SW480 (cell line): Measurements from ENCODE around the gene KMT5C.

ENCODE experiments used
- DNase-seq: peaks from one replicate; pipeline ENCODE4 v3.0.0-alpha.2; 2016; ENCODE audit warnings: low spot score

The KMT5C gene

DNA sequence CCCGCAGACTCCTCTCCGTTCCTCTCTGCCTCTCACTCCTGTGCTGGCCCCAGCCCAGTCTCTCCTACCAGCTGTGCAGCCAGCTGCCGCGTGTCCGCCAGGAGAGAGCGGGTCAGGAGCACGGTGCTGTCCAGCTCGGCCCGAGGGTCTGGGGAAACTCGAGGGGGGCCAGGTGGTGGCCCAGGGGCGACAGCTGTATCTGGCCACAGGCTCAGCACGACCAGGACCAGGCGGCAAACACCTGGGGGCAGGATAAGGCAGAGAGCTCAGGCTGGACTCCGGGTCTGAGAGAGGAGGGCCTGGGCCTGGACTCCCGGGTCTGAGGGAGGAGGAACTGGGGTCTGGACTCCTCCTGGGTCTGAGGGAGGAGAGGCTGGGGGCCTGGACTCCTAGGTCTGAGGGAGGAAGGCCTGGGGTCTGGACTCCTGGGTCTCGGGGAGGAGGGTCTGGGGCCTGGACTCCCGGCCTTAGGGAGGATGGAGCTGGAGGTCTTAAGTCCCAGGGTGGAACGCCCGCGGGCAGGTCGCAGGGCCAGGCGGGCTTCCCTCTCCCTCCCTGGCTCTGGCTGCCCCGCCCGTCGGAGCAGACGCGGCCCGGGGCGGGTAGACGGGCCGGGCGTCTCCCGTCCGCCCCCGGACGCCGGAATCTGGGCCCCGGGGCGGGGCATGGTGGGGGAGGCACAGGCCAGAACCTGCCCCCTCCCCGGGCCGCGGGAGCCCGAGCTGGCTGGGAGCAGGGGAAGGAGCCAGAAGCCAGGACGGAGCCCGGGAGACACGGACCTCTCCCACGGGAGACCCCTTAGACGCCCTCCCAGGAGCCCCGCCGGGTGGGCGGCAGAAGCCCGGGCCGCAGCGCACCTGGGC is 29.3 kb downstream of the KMT5C start:
- DNase-seq, result peak; percentile 75

DNA sequence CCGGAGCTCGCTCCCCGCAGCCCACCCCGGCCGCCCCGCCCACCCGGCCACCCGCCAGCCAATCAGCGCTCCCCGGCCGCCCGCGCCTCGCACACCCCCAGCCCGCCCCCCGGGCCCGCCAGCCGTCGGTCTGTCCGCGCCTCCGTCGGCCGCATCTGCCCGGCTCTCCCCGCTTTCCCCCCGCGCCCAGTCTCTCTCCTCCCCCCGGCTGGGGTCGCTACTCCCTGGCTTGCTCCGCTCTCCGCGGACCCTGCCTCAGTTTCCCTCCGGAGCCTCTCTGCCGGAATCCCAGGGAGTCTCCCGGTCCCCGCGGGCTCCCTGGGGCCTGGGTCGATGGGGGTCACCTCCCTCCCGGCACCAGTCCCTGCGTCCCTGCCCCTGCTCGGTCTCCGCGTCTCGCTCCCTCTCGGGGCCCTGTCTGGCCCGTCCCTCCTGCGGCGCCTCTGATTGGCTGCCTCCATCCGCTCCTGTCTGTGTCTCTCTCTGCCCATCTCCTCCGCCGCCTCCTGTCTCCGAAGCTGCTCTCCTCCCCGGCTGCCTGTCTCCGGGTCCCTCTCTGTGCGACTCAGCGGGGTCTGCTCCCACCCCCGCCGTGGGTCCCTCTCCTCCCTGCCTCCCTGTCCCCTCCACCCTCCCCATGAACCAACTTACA is 30.1 kb downstream of the KMT5C start:
- DNase-seq, result peak; percentile 87

DNA sequence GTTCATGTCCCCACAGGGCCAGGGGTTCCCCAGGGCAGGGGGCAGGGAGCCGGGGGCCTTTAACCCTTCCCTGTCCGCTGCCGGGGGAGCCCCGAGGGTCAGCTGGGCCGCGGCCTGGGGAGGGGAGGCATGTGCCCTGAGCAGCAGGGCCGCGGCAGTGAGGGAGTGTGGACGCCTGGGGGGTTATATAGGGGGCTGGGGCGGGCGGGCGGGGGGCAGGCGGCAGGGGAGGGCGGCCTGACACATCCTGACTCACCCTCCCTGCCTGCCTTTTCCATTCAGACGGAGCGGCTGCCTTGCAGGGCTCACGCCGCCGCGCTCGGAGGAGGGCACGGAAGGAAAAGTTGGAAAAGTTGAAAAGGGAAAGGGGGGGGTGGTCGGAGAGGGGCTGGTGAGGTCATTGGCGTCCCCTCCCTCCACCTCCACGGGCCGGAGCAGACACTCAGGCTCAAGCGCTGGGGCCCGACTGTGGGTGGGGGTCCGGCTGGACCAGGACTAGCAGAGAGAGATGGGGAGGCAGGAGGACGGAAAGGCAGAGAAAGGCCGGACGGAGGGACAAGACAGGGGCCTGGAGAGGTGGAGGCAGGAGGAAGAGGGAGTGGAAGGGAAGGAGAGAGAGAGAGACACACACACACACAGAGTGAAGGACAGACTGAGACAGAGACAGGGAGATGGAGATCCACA is 30.8 kb downstream of the KMT5C start, which contains the start of gene IL11:
Gene IL11, minus strand, starts transcription at position 159 of the 684 bp plus-strand sequence. Its CDS starts 153 bp downstream, at position 6.
- DNase-seq, result no peak

DNA sequence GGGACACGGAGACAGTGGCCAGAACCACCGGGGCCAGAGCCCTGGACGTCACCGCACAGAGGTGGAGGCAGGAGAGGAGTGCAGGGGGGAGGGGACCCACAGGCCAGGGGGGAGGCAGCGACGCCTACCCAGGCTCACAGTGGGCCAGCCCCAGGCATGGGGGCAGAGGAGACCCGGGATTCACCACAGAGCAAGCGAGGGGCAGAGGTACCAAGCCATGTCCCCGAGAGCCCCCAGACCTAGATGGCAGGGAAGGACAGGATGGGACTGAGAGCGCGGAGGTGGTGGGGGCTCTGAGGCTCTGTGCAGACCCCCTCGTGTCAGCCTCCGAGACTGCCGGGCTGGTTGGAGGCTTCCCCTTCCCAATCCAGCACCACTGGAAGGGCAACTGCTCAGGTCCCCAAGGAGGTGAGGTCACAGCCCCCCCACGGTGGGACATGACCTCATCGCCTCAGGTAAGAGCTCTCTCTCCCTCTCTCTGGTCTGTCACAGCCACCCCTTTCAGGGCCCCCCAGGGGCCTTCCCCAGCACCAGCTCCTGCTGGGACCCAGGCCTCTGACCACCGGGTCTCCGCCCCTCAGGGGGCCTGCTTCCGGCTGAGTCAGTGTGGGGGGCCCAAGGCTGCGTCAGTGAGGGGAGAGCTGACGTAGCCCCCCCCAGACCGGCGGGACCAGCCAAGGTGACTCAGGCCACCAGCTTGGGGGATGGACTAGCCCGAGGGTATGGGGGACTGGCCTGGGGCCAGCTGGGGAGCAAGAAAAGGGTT is 32.8 kb downstream of the KMT5C start:
- DNase-seq, result peak; percentile 54

DNA sequence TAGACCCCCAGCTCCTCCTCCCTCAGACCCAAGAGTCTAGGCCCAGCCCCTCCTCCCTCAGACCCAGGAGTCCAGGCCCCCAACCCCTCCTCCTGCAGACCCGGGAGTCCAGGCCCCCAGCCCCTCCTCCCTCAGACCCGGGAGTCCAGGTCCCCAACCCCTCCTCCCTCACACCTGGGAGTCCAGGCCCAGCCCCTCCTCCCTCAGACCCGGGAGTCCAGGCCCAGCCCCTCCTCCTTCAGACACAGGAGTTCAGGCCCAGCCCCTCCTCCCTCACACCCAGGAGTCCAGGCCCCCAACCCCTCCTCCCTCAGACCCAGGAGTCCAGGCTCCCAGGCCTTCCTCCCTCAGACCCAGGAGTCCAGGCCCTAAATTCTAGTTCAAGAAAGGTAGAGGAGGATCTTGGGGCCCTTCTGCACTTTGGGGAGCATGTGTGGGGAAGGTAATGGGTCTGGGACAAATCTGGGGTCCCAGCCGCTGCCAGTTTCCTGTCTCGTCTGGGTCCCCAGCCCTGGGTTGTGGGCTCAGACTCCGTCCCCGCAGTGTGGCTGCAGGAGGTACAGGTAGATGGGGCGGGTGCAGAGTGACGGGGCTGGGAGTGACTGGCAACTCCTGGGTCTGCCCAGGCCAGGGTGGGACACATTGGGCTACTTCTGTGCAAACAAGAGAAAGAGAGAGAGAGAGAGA is 33.8 kb downstream of the KMT5C start:
- no peak for DNase-seq

DNA sequence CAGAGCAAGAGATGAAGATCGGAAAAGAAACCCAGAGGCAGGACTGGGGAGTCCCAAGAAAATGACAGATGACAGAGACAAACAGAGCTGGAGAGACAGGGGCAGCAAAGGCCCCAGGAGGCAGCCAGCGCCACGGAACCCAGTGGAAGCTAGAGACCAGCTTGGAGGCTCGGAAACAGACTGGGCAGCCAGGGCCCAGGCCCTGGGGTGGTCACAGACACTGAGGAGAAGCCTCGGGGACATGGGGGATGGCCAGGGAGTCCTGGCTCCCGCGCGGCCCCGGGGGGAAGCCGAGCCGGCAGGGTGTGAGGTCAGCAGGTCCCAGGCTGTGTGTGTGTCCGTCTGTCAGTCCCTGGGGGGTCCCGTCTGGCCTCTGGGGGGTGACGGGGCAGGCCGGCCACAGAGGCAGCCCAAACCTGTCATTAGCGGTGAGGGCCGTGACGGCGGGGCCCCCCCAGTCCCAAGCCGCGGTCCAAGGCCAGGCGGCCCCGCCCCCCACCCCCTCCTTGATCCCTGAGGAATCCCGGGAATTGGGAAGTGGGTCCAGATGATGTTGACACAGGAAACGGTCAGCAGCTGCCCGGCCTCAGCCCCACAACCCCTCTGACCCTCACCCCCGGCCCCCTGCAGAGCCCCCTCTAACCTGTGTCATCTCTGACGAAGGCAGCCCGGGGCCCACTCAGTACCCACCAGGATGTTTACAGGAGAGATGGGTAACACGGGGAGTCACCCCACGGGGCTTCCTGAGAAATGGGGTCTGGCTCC is 34.5 kb downstream of the KMT5C start:
- peak; percentile 57 for DNase-seq

DNA sequence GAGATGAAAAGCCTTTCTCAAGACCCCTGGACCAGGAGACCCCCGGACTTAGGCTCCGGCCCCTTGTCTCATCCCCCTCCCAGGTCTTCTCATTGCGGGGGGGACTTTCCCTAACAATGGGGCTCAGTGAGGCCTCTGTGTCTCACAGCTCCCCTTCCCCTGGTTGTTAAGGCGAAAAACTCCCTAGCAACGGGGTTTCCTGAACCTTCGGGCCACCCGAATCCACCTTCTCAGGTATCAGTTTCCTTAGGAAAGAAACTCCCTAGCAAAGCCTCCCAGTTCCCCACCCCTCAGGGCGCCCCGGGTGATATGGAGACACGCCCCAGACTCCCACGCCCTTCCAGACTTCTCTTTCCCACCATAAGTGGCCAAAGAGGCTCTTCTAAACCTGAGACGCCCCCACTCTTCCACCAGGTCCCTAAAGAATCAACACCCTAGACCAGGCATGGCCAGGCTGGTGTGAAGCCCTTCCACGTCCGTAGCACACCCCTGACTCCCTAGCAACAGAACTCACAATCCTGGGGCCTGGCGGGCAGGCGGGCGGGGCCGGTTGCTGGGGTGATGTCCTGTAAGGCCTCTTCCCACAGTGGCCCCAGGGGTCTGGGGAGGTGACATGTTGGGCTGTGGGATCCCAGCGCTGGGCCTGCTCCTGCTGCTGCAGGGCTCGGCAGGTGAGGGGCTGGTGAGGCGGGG is 36.7 kb downstream of the KMT5C start, which contains the start of gene TMEM190:
Gene TMEM190, plus strand, starts transcription at position 586 of the 693 bp plus-strand sequence. Its CDS starts 28 bp downstream, at position 614.
- peak; percentile 69 for DNase-seq

DNA sequence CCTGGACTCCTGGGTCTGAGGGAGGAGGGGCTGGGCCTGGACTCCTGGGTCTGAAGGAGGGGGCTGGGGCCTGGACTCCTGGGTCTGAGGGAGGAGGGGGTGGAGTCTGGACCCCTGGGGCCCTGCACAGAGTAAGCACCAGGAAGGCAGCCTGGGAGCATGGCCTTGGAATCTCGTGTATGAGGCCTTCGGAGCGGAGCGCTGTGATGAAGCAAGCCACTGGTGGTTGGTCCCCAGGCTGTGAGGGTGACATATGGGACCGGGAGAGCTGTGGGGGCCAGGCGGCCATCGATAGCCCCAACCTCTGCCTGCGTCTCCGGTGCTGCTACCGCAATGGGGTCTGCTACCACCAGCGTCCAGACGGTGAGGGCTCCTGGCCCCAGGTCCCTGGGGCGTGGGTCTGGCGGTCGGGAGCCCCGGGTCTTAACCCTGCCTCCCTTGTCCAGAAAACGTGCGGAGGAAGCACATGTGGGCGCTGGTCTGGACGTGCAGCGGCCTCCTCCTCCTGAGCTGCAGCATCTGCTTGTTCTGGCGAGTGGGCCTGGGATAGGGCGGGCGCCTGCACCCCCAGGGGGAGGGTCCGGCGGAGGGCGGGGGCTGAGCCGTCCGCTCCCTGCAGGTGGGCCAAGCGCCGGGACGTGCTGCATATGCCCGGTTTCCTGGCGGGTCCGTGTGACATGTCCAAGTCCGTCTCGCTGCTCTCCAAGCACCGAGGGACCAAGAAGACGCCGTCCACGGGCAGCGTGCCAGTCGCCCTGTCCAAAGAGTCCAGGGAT is 37.9 kb downstream of the KMT5C start:
- no peak for DNase-seq

DNA sequence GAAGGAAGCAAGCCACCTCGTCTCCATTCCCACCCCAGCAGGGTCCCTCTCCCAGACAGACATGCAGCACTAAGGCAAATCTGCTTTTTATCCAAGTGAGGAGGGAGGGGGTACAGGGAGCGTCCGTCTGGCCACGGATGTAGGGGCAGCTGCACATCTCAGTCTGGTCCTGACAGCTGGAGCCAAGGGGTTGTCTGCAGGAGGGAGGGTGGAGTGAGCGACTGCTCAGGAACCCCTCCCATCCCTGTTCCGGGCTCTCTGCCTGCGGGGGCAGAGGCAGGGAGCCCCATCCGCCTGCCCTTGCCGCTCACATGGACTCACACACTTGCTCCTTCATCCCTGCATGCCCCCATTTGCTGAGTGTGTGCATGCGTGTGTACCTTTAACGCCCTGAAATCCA is 39.5 kb downstream of the KMT5C start:
- DNase-seq, result no peak

DNA sequence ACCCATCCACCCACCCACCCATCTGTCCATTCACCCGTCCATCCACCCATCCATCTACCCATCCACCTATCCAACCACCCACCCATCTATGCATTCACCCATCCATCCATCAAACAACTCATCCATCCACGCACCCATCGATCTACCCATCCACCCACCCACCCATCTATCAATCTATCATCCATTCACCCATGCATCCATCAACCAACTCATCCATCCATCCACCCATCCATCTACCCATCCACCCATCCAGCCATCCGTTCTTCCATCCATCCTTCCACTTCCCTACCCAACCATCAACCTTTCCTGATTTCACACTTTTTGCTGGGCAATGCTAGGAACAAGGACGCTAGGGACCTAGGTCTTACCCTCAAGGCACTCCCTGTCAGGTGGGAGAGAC is 42.3 kb downstream of the KMT5C start:
- DNase-seq, result no peak

DNA sequence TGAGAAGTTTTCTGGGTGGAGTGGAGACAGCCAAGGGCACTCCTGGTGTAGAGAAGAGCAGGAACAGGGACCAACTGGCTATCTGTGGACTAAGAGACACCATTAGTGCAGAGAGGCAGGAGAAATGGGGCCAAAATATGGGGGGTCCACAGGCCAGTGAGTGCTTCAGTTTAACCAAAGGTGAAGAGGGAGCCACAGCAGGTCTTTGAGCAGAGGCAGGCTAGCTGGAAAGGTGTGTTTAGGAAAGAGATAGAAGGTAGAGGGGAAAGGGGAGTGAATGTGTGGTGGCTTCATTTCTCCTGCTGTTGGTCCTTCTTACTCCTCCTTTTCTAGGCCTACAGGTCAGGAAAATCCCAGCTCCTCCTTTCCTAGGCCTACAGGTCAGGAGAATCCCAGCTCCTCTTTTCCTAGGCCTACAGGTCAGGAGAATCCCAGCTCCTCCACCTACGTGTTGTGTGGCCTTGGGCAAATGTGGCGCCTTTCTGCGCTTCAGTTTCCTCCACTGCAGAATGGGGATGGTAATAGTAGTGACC is 42.9 kb downstream of the KMT5C start:
- no peak for DNase-seq

DNA sequence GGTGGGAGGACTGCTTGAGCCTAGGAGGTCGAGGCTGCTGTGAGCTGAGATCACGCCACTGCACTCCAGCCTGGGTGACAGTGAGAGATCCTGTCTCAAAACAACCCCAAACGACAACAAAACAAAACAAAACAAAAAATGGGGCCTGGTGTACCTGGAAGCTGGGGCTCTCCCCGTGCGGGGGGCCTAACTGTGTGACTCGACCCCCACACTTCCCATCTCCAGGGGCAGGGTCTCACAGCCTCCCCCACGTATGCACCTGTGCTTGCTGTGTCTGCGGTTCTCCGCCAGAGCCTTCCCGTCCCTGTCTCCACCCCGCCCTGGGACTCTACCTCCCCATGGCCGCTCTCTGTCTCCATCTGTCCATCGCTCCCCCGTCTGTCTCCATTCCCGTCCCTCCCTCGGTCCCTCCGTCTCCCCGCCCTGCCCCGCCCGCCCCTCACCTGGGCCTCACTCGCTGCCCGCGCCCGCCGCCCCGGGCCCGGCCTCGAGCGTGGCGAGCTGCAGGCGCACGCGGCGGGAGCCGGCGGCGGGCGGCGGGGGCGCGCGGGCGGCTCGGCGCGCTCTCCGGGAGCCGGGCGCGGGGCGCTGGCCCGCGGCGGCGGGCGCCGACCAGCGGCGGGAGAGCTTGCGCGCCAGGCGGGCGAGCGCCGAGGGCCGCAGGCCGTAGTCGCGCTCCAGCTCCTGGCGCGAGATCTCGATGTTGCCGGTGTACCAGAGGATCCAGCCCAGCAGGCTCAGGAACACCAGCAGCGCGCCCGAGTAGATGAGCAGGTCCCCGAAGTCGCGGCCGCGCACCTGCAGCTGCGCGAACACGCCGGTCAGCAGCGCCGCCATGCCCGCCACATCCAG is 43.8 kb downstream of the KMT5C start:
- peak; percentile 88 for DNase-seq

DNA sequence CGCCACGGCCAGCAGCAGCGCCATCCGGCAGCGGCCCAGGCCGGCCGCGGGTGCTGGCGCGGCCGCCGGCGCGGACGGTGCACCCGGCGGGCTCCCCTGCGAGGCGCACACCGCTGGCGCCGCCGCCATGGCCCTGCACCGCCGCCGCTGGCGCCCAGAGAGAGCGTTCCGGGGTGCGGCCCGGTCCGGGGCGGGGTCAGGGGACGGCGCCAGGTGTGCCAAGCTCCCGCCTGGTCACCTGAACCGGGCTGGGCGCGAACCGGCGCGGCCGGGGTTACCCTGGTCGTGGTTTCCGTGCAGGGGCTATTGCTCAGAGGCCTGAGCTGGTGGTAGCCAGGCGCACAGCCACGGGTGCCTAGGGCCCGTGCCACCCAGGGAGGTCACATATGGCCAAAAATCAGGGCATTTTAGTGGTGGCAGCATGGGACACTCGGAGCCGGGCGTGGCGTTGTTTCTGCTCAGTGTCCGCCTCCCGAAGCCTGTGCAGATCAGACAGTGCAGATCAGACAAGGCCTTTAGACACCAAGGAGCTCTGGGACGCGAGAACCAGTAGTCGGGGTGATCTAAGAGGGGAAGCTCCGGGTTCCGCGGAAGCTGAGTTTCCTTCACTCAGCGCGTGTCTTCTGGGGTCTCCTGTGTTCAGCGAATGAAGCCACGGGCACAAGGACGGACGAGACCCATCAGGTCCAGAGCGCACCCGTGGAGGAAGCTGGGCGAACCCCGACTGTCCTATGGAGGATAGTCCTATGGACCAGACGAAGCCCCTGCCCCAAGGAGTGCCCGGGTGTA is 44.6 kb downstream of the KMT5C start, which contains the start of gene TMEM238:
Gene TMEM238, minus strand, starts transcription at position 162 of the 789 bp plus-strand sequence. Its CDS starts 33 bp downstream, at position 129.
- DNase-seq, result peak; percentile 68

DNA sequence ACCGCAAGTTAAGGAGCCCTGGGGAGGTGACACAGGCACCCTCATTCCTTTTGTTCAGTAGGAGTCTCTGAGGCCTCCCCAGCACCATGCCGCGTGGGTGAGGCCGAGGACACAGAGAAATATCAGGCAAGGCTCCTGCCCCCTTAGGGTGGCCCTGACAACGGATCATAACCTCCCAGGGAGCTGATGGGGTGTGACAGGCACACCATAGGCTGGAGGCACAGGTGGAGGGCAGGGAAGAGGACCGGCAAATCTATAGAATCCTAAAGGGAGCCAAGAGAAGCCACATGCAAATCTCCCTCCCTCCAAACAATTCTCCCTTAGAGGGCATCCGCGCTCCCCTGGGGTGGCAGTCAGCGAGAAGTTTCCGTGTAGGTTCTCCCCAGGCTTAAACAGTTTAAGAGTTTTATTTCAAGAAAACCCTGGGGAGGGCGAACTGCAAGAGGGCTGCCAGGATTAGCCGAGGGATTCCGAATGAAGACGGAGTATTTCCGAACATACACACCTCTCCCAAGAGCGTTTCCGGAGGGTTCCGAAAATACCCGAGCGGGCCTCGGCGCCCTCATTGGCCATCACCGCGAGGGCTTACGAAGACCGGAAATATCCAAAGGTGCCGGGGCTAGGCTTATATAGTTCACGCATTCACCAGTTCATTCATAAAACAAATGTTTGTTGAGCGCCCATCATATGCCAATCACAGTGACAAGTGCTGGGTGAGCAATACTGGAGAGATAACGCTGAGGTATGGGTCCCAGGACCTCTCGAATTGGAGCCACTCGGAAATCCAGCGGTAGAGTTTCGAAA is 45.4 kb downstream of the KMT5C start:
- peak; percentile 96 for DNase-seq

DNA sequence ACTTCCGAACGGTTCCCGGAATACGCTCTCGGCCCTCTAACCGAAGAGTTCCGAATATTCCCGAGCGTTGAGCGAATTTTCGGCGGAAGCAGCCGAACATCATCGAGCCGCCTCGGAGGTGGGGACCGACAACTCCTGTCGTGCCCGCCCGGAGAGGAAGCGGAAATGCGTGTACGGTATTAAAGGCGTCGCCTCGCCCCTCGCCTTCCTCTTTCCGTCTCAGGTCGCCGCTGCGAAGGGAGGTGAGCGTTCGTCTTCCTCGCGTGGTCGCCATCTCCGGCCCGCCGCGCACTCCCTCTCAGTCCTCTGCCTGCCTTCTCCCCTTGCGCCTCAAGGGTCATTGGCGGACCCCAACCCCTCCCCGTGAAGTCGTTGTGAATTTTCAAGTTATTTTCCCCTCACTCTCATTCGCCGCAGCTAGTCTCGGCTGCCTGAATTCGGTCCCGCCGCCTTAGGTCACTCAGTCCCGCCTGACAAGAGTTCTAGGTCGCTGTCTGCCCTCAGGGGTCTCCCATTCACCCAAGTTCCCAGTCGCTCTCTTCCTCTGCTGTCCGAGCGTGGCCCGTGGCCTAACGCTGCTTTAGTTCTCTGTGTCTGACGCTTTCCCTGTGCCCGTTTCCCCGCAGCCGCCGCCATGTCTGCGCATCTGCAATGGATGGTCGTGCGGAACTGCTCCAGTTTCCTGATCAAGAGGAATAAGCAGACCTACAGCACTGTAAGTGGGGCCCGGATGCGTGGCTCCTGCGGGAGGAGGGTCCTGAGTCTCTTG is 46.2 kb downstream of the KMT5C start, which contains the start of gene RPL28:
Gene RPL28, plus strand, starts transcription at position 209 of the 769 bp plus-strand sequence. Its CDS starts 426 bp downstream, at position 635.
- peak; percentile 98 for DNase-seq
